NCI-H1694 (cell line): ENCODE results near the gene CDH23.

Experiments used
- DNase-seq: peaks from one replicate; lab custom pipeline; 2025; lab: John Stamatoyannopoulos, UW

Gene CDH23

DNA sequence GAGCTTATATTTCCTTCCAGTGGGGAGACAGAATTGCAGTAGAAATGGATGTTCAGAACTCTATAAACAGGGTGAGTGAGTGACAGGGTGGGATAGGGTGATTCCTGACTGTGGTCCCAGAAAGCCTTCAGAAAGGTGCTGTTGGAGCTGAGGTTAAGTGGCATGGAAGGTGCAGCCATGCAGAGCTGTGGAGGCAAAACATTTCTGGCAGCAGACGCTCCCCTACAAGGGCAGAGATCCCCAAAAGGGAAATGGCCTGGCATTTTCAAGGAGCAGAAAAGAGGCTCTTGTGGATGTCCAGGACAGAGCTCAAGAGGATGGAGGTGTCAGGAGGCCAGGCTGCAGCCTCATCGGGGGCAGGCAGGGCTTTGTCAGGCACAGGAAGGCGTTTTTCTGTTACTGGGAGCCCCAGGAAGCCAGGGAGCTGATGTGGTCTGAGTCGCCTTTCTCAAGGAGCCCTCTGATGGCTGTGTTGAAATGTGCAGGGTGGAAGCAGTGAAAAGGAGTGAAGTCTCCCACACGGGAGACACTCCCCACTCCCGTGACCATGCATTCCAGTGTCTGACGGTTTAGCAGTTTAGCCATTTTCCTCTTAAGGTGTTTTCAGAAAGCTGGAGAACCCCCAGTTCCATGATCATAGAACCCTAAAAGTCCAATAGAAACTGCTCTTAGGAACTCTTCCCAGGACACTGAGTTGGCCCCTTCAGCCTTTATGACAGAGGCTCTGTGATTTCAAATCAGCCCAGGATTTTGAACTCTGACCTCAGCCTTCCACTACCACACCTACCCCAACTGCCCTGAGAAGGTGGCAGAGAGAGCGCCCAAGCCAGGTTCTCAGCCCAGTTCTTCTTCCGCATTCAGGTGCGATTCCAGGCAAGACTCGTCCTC is 226.6 kb downstream of the CDH23 start:
- no peak for DNase-seq

DNA sequence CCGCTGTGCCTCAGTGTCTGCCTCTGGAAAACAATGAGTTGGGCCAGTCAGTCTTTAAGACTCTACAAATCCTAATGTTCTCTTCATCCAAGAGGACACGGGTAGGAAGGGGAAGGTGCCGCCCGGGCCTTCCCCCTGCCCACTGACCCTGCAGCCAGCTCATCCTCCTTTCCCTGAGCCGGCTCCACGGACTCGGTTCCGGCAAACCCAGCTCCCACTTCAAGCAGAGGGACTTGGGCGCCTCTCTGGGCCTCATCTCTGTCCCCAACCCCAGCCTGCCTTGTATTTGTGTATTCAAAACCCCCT is 227.2 kb downstream of the CDH23 start:
- no peak for DNase-seq

DNA sequence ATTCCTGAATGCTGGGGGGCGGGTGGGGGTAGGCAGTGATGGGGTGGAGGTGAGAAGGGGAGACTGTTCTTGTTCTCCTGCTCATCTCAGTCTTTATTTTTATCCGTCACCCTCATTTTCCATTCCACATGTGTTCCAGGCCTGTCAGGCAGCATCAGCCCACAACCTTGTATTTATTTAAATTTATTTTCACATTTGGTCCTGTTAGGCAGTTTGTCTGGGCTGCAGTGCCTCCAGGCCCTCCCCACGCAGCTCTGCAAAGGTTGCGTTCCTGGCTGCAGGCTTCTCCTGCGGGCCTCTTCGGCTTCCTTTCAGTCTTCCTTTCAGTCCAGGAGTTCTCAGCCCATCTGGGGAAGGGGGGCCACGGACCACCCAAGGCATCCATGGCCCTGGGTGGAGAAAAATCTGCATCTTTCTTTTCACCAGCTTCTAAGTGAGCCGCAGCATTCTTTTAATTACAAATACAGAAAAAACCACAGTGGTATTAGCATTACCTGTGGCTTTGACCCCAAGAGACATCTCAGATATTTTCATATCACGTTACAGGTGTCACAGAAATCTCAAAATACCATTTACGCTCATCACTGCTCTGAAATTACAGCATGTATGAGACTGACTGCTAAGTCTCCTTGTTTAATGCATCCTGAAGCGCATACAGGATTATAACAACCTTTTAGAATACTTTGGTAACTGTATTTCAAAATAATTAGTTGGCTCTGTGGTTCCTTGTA is 228.9 kb downstream of the CDH23 start:
- no peak for DNase-seq

DNA sequence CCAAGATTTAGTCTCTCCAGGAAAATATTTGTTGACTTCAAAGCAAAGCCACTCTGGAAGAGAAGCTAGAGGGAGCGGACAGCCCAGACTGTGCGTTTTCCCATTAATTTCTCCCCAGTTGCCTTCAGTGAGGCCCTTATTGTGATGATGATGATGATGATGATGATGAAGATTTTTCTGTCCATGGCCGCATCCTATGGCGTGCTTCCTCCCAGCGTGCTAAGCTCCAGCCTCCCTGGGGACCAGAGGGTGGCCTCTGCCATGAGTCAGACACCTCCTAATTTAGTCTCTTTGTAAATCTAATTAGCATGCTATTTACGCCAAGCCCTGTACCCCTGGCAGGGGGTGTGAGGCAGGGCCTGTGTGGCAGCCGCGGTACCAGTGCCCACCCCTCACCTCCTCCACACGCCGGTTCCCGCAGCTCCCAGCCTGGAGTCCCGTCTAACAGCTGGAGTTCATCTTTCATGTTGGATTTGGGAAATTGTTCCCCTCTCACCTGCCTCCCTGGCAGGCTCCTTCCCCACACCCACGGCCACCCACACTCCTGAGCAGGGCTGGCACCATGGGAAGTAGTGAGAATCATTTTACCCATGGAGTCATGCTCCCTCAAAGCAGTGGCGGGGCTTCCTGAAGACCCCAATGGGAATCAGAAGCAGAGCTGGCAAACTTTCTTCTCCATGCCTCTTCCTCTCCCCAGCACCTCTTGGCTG is 230.7 kb downstream of the CDH23 start:
- DNase-seq = no peak

DNA sequence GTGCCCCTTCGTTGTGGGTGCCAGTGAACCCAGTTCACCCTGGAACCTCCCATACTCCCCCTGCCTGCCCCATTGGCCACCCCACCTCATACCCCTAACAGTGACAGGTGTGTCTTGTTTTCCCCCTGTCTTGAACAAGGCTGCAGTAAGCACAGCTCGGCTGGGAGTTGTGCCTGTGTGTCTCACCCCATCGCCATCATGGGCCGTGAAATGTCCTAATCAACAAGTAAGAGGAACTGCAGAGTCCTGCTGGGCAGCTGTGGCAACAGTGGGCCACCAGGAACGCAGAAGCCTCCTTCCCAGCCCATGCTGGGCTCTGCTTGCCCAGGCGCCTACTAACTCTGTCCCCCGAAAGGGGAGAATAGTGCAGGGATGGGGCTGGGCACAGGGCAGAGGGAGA is 231.2 kb downstream of the CDH23 start:
- no peak for DNase-seq

DNA sequence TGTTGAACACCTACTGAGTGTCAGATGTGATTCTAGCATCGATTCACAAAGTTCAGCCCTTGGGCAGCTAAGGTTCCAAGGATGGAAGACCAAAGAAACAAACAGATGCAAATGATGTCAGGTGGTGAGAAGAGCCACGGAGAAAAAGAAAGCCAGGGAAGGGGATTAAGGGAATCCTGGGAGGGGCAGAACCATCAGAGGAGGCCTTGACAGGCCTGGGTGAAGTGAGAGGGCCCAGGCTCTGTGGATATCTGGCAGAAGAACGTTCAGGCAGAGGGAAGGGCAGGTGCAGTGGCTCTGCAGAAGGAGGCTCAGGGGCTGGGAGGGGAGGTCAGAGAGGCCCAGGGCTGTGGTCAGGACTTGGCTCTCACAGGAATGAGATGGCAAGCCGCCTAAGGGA is 232.4 kb downstream of the CDH23 start:
- no peak for DNase-seq

DNA sequence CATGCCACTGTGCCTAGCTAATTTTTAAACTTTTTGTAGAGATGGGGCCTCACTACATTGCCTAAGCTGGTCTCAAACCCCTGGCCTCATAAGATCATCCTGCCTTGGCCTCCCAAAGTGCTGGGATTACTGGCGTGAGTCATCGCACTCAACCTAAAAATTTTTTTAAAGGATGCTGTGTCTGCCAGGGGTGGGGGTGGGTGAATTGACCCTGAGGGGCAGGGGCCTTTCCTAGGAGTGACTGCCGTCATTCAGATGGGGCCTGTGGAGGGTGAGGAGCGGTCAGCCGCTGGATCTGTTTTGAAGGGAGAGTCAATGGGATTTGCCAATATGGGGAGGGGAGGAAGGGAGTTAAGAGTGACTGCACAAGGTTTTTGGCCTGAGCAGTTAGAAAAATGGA is 233.4 kb downstream of the CDH23 start:
- no peak for DNase-seq

DNA sequence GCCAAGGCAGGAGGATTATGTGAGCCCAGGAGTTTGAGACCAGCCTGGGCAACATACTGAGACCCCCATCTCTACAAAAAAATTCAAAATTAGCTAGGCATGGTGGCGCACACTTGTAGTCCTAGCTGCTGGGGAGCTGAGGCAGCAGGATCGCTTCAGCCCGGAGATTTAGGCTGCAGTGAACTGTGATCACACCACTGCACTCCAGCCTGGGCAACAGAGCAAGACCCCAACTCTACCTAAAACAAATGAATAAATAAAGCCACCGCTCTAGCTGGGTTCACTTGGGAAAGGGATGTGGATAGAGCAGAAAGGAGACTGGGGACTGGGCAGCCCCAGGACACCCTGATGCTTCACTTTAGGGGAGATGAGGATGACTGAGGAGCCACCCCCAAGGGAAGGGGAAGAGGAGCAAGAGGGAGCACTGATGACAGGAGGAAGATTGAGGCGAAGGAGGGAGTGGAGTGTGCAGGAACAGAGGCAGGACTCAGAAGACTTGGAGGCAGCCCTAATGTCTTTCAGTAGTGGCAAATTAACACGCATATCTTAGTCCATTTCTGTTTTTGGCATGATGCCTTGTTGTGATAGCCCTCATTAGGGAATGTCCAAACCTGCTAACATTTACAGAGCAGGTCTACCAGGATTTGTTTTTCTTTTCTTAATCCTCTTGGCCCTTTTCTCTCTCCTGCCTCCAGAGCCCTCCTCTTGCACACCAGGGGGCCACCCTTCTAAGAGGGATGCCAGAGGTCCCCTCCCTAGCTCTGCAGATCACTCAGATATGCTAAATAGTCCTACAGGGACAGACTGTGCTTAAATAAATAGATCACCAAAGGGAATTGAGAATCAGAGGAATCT is 234.5 kb downstream of the CDH23 start:
- DNase-seq = no peak

DNA sequence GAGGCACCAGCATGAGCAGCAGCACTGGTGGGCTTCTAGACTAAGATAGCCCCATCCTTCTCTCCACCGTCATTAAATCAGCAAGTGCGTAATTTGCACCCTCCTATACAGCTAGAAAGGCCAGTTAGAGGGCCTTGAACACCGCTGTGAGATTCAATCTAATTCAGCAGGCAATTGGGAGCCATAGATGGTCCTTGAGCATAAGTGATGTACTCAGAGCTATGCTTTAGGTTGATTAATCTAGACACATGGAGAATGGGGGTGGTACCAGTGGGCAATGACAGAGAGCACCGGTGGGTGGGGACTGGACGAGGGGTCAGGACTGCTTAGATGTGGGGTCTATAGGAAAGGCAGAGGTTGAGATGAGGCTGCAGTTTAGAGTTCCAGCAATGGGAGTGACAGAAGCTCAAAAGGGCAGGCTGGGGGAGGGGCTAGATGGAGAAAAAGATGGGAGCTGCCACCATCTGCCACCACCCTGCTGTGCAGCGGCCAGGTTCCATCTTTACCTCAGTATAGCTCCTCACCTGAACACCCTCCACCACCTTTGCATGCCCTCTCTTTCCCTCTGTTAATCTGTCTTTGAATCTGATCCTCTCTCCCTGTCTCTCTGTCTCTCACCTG is 235.6 kb downstream of the CDH23 start:
- no peak for DNase-seq

DNA sequence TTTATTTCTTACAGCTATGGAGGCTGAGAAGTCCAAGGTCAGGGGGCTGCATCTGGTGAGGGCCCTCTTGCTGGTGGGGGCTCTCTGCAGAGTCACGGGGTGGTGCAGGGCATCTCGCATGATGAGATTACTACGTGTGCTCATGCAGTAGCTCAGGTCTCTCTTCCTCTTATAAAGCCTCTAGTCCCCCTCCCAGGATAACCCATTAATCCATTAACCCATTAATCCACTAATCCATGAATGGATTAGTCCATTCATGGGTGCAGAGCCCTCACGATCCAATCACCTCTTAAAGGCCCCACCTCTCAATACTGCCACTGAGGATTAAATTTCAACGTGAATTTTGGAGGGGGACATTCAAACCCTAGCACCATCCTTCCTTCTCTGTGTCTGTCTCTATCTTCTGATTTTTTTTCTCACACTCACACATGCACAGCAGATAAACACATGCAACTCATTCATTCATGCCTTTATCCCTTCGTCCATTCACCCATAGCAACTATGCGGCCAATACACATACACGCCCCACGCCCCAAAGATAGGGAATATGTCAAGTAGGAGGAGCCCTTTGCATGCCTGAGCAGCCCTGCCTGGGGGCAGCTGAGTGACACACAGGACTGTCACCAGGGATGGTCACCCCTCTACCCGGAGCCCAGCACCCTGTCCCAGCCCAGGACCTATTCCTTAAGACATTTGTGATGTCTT is 236.3 kb downstream of the CDH23 start:
- DNase-seq = no peak

DNA sequence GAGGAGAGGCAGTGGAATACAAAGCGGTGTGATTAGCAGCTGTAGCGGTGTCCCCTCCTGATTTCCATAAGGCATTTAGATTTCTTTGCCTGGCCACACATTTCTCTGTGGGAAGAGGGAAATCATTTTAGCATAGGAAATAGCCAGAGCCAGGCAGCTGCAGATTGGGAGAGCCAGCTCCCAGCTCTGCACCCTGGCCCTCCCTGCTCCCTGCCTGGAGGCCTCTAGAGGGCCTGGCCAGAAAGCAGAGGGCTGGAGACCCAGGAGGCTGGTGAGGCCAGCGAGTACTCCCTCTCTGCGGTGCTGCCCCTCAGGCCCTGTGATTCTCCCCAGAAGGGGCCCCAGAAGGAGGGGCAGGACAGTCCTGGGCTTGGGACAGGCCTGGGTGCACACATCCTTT is 237.2 kb downstream of the CDH23 start:
- no peak for DNase-seq

DNA sequence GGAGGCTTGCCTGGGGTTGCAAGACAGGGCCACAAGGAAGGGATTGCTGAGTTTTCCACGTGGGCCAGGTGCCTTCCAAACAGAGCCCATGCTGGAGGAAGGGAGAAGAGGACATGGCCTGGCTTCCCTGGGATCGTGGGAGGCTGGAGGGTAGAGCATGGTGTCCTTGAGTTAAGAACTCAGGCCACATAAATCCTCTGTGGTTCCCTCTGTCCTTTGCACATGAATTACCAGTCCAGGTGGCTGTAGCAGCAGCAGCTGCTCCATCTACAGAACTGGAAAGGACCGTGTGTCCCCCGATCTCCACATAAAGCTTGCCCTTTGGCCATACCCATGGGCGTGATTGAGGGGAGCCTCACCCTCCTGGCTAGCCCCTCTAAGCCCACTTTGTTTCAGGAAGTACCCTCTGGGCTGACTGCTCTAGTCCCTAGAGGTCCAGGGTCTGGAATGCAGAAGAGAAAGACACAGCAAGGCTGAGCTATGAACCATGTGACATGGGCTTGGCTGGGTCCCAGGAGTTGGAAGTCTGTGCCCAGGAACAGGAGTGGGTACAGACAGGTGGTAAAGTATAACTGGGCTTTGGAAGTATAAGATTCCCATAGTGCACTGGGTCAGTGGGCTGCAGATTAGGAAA is 237.9 kb downstream of the CDH23 start:
- DNase-seq = no peak

DNA sequence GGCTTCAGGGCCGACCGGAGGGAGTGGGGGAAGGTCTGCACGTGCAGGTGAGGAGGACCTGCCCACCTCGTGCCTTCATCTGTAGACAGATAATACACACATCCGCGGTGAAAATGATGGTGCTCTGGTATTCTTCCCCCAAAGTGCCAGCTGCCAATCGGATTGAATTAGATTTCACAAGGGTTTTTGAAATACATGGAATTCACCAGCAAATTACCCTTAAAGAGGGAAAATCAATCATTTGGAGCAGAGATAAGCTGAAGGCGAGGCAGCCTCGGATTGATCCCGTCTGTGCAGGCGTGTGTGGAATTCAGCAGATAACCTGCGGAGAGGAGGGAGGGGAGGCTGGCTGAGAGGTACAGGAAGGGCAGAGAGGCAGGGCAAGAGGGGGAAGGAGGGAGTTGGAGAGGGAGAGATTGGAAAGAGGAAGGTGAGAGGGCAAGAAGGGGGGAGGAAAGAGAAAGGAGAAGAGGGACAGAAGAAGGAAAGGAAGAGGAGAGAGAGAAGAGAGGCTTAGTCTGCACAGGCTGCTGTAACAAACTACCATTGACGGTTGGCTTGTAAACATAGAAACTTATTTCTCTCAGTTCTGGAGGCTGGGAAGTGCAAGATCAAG is 238.6 kb downstream of the CDH23 start:
- DNase-seq = no peak

DNA sequence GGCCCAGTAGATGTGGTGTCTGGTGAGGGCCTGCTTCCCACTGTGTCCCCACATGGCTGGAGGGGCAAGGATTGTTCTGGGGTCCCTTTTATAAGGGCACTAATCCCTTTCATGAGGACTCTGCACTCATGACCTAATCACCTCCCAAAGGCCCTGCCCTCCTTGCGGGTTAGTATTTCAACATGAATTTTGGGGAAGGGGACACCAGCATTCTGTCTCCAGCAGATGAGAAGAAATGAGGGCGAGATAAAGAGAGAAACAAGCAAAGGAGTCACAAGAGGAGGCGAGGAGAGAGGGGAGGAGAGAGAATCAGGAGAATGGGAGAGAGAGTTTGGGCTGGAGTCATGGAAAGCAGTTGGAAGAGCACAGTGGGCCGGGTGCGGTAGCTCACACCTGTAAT is 239.1 kb downstream of the CDH23 start:
- no peak for DNase-seq

DNA sequence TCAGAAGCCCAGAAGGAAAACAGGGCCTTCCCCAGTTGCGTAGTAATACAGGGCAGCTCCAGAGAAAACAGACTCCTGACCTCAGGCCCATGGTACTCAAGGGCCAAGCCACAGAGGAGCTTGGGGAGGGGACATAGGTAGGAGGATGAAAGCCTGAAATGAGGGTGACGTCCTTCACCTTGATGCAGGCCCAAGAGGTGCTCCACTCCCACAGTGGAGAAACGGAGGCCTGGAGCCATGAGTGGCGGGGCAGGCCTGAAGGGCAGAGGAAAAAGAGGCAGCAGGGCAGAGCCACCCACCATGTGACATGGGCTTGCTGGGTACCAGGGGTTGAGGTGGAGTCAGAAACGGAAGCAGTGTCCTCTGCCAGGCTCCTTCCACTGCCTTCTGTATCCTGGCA is 239.9 kb downstream of the CDH23 start:
- no peak for DNase-seq

DNA sequence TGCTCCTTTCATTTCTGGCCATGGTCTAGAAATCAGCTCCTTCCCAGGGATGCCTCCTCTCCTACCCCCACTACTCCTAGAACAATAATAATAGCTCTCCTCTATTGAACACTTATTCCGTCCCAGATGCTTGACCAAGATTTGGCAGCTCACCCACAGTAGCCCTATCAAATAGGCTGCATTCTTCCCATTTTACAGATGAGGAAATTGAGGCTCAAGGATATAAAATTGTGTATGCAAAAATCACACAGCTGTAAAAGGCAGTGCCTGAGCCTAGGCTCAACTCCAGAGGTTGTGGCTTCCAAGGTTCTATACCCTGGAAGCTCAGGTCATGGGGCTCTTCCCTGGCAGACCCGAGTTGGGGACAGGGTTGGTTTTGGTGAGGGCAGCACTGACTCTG is 240.6 kb downstream of the CDH23 start:
- no peak for DNase-seq

DNA sequence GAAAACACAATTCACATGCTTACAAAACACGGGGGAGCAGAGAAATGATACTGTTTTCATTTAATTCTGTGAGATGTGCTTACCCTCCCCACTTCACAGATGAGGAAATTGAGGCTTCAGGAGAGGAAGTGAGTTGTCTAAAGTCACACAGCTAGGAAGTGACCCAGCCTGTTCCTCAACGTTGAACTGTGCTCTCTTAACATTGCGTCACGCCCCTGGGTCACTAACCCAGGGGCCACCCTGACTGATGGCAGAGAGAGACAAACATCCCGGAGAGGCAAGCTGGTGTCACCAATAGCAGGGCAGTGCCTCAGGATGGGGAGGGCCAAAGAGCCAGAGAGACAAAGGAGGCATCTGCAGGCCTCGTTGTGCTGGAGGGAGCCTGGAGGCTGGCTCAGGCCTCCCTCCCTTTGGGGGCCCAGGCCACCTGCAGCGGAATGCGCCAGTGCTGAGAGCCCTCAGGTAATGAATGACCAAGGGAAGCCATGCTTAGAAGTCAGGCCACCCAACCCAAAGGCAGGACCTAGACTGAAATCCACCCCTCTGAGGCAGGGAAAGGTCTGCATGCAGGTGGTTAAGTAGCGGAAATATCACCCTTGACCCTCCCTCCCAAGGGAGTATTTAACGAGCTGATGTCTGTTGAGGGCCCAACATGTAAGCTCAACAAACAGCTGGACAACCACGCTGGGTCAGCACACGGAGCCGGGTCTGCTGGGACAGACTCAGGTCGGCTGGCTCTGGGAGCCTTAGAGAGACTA is 241.5 kb downstream of the CDH23 start:
- DNase-seq = no peak

DNA sequence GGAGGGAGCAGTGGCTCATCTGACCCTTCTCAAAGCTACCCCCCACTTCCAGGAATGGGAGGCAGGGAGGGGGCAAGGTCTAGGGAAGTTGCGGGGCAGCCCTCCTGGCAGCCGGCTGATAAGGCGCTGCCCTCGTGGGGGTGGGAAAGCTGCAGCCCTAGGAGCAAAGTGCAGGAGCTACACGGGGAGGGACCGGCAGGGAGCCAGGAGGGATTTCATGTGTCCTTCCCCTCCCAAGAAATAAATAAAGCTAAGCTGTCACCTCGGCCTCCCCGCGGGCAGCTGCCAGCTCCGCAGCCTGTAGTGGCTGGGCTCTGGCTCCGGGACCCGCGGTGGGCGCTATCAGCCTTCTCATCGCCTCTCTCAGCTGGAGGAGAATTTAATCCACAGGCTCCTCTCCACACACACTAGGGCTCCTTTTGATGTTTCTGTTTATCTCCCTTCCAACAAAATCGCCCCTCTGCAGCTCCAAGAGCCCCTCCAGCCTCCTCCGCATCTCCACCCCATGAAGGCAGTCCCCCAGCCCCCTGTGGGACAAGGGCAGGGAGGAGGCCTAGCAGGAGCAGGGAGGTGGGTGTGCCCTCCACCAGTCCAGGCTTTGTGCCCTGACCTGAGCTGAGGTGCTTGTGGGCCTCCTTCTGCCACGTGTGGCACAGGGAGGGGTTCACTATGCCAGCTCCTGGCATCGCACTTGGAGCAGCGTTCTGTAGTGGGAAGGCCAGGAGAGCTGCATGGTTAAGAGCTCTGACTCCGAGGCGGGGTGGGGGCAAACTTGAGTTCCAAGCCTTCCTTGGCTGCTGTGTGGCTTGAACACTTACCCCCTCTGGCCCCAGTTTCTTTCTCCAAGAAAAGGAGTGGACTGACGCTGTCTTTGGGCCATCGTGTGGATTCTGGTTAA is 242.4 kb downstream of the CDH23 start:
- no peak for DNase-seq
